MM.1S (cell line): ENCODE results near the gene AKAP5.

Experiments used
- DNase-seq: peaks from one replicate; pipeline ENCODE4 v3.0.0-alpha.2; 2015
- H2AFZ ChIP-seq: fragments of 300-600 bp; sonication (generic); 2 replicates; pipeline ENCODE4 v1.6.0; 2016; ENCODE audit warnings: antibody characterized with exemption, low read length
- H3F3A ChIP-seq: fragments of 300-600 bp; sonication (generic); 2 replicates; pipeline ENCODE4 v1.6.1; 2016; ENCODE audit warnings: mild to moderate bottlenecking, antibody characterized with exemption, low read length, moderate library complexity, mixed read lengths; ENCODE audit not compliant: insufficient read depth
- H3K27ac ChIP-seq: fragments of 300-600 bp; sonication (generic); 2 replicates; pipeline ENCODE4 v1.5.1; 2016; ENCODE audit warnings: mild to moderate bottlenecking, low read length
- H3K27me3 ChIP-seq: fragments of 300-600 bp; sonication (generic); replicated peaks from 2 replicates; pipeline ENCODE4 v1.6.0; 2016; ENCODE audit warnings: low read length; ENCODE audit not compliant: insufficient read depth
- H3K36me3 ChIP-seq: fragments of 300-600 bp; sonication (generic); replicated peaks from 2 replicates; pipeline ENCODE4 v1.6.1; 2016; ENCODE audit warnings: mild to moderate bottlenecking, low read length, mixed read lengths; ENCODE audit not compliant: insufficient read depth
- H3K4me1 ChIP-seq: fragments of 300-600 bp; sonication (generic); 2 replicates; pipeline ENCODE4 v1.6.1; 2016; ENCODE audit warnings: low read length, mixed read lengths
- H3K4me2 ChIP-seq: fragments of 300-600 bp; sonication (generic); 2 replicates; pipeline ENCODE4 v1.6.0; 2016; ENCODE audit warnings: low read depth, low read length
- H3K4me3 ChIP-seq: fragments of 300-600 bp; sonication (generic); 2 replicates; pipeline ENCODE4 v1.5.1; 2016; ENCODE audit warnings: low read length, mixed read lengths
- H3K79me2 ChIP-seq: fragments of 300-600 bp; sonication (generic); 2 replicates; pipeline ENCODE4 v1.6.1; 2016; ENCODE audit warnings: mixed run types, low read length, mixed read lengths
- H3K9ac ChIP-seq: fragments of 300-600 bp; sonication (generic); 2 replicates; pipeline ENCODE4 v1.6.1; 2016; ENCODE audit warnings: low read length, mixed read lengths
- H3K9me2 ChIP-seq: fragments of 300-600 bp; sonication (generic); replicated peaks from 2 replicates; pipeline ENCODE4 v1.6.1; 2016; ENCODE audit warnings: mild to moderate bottlenecking, low read length, mixed read lengths; ENCODE audit not compliant: insufficient read depth
- H3K9me3 ChIP-seq: fragments of 300-600 bp; sonication (generic); replicated peaks from 2 replicates; pipeline ENCODE4 v1.6.1; 2016; ENCODE audit warnings: mild to moderate bottlenecking, low read length, mixed read lengths; ENCODE audit not compliant: insufficient read depth
- H4K20me1 ChIP-seq: fragments of 300-600 bp; sonication (generic); 2 replicates; pipeline ENCODE4 v1.6.1; 2016; ENCODE audit warnings: mild to moderate bottlenecking, low read length, moderate library complexity, mixed read lengths; ENCODE audit not compliant: insufficient read depth
- EZH2 ChIP-seq: fragments of 300-600 bp; sonication (generic); optimal IDR thresholded peaks from 2 replicates; pipeline ENCODE3; 2017; ENCODE audit warnings: low read depth, mild to moderate bottlenecking, antibody characterized with exemption, low read length, mixed read lengths
- EZH2phosphoT487 ChIP-seq: fragments of 300-600 bp; sonication (generic); IDR thresholded peaks from 2 replicates; pipeline ENCODE4 v1.6.1; 2018; ENCODE audit warnings: antibody characterized with exemption, low read length
- TF ChIP-seq, protein P1 (sequence below): fragments of 300-600 bp; sonication (generic); IDR thresholded peaks from 2 replicates; pipeline ENCODE4 v1.5.1; 2016; ENCODE audit warnings: antibody characterized with exemption, low read length, mixed read lengths

The AKAP5 gene

GRCh38 chr14:64468451-64468850 is 3.2 kb downstream of the AKAP5 start:
- Histone ChIP-seq H3K79me2 (no peaks in the 10 kb centered on the region), H4K20me1 (no peaks in the 10 kb centered on the region), H3K27me3 (no peaks in the 10 kb centered on the region), H3F3A (peaks cover 14% of the 10 kb centered on the region), H3K27ac (no peak overlapping the region), H3K4me2 (no peak overlapping the region), H2AFZ (no peak overlapping the region), H3K9ac (no peak overlapping the region), H3K4me3 (no peak overlapping the region), H3K9me2 (no peaks in the 10 kb centered on the region), H3K9me3 (no peaks in the 10 kb centered on the region), H3K36me3 (no peaks in the 10 kb centered on the region), H3K4me1 (peaks cover 8% of the 10 kb centered on the region; the same call in 1 of the 2 replicates)
- no peak for DNase-seq
- TF ChIP-seq EZH2phosphoT487 = no peak
- TF ChIP-seq EZH2 = no peak
- TF ChIP-seq, protein P1, sequence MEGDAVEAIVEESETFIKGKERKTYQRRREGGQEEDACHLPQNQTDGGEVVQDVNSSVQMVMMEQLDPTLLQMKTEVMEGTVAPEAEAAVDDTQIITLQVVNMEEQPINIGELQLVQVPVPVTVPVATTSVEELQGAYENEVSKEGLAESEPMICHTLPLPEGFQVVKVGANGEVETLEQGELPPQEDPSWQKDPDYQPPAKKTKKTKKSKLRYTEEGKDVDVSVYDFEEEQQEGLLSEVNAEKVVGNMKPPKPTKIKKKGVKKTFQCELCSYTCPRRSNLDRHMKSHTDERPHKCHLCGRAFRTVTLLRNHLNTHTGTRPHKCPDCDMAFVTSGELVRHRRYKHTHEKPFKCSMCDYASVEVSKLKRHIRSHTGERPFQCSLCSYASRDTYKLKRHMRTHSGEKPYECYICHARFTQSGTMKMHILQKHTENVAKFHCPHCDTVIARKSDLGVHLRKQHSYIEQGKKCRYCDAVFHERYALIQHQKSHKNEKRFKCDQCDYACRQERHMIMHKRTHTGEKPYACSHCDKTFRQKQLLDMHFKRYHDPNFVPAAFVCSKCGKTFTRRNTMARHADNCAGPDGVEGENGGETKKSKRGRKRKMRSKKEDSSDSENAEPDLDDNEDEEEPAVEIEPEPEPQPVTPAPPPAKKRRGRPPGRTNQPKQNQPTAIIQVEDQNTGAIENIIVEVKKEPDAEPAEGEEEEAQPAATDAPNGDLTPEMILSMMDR = no peak

- H3K9ac ChIP-seq = no peak overlapping the region
- no peak for DNase-seq
- H3F3A ChIP-seq = no peaks in the 10 kb centered on the region
- no peak overlapping the region for H3K27ac ChIP-seq
- H4K20me1 ChIP-seq = no peaks in the 10 kb centered on the region
- TF ChIP-seq EZH2 (no peak), EZH2phosphoT487 (no peak)
- TF ChIP-seq, protein P1 = no peak
- no peak overlapping the region for H3K4me2 ChIP-seq
- no peak overlapping the region for H2AFZ ChIP-seq
- no peaks in the 10 kb centered on the region for H3K9me2 ChIP-seq
- no peaks in the 10 kb centered on the region for H3K27me3 ChIP-seq
- H3K79me2 ChIP-seq = no peaks in the 10 kb centered on the region
- no peak overlapping the region for H3K4me3 ChIP-seq
- no peaks in the 10 kb centered on the region for H3K4me1 ChIP-seq
- no peaks in the 10 kb centered on the region for H3K36me3 ChIP-seq
- H3K9me3 ChIP-seq = no peaks in the 10 kb centered on the region
Observed at GRCh38 chr14:64474041-64474440, 8.7 kb downstream of the AKAP5 start.

DNA sequence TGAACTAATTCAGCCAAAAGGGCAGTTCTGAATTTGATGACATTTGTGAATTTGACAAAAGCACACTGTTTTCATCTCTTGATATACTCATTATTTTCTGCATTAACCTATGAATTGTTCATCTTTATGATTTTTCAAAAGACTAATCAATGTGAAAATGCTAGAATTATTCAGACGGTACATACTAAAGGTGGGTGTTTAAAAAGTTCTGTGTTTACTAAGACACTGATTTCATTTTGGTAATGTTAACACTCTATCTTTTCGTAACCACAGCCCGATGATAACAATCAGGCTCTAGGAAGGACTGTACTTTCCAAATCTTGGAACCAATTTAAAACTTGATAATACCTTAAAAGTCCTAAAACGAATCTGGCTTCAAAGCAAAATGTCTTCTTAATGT is 9.4 kb downstream of the AKAP5 start:
- Histone ChIP-seq H3K27me3 (no peaks in the 10 kb centered on the region), H3K9ac (no peak overlapping the region), H3K9me3 (no peaks in the 10 kb centered on the region), H3F3A (no peaks in the 10 kb centered on the region), H3K4me2 (no peak overlapping the region), H3K4me3 (no peak overlapping the region), H3K36me3 (no peaks in the 10 kb centered on the region), H3K4me1 (no peaks in the 10 kb centered on the region), H3K79me2 (no peaks in the 10 kb centered on the region), H3K9me2 (no peaks in the 10 kb centered on the region), H2AFZ (no peak overlapping the region), H4K20me1 (no peaks in the 10 kb centered on the region), H3K27ac (no peak overlapping the region)
- DNase-seq = no peak
- TF ChIP-seq EZH2phosphoT487 (no peak), EZH2 (no peak)
- TF ChIP-seq, protein P1 = no peak
